Measurements from ENCODE around the gene UGT1A10.

Gene UGT1A10

GRCh38 chr2:233768076-233768475, 131.8 kb downstream of the UGT1A10 start:
- in situ Hi-C loops (cut with HindIII; ENCODE audit: low sequenced_read_pairs), result no loop called here
- TF ChIP-seq CTCF (IDR thresholded peaks at IDR 0.05; ENCODE audit: low read depth, low read length), result no peak
- DNase-seq (ENCODE audit: low read depth, low spot score), result no peak
- no peak overlapping the region for H3K4me3 ChIP-seq (ENCODE audit: low read depth, low read length)

- no peak overlapping the region for H3K4me3 ChIP-seq (ENCODE audit: low read depth, low read length)
- no peak for DNase-seq (ENCODE audit: low read depth, low spot score)
- in situ Hi-C loops (cut with HindIII; ENCODE audit: low sequenced_read_pairs), result no loop called here
- TF ChIP-seq CTCF (IDR thresholded peaks at IDR 0.05; ENCODE audit: low read depth, low read length), result no peak
These were observed 133.0 kb downstream of the UGT1A10 start for GRCh38 chr2:233769260-233769659.

- H3K4me3 ChIP-seq (ENCODE audit: low read depth, low read length), result no peak overlapping the region
- no peak for DNase-seq (ENCODE audit: low read depth, low spot score)
- in situ Hi-C loops (cut with HindIII; ENCODE audit: low sequenced_read_pairs), result no loop called here
- no peak for TF ChIP-seq CTCF (IDR thresholded peaks at IDR 0.05; ENCODE audit: low read depth, low read length)
These were observed 135.9 kb downstream of the UGT1A10 start for GRCh38 chr2:233772153-233772552.

- TF ChIP-seq CTCF (IDR thresholded peaks at IDR 0.05; ENCODE audit: low read depth, low read length), result no peak
- in situ Hi-C loops (cut with HindIII; ENCODE audit: low sequenced_read_pairs), result no loop called here
- DNase-seq (ENCODE audit: low read depth, low spot score), result no peak
These were observed 136.3 kb downstream of the UGT1A10 start for GRCh38 chr2:233772583-233772982.

GRCh38 chr2:233773854-233774253, 137.6 kb downstream of the UGT1A10 start:
- DNase-seq (ENCODE audit: low read depth, low spot score), result no peak
- H3K4me3 ChIP-seq (ENCODE audit: low read depth, low read length), result no peak overlapping the region
- TF ChIP-seq CTCF (IDR thresholded peaks at IDR 0.05; ENCODE audit: low read depth, low read length), result no peak
- in situ Hi-C loops (cut with HindIII; ENCODE audit: low sequenced_read_pairs), result no loop called here

More at GRCh38 chr2:233772583-233772982, 136.3 kb downstream of the UGT1A10 start:
- no peak overlapping the region for H3K4me3 ChIP-seq (ENCODE audit: low read depth, low read length)

GRCh38 chr2:233775414-233775813, 139.2 kb downstream of the UGT1A10 start:
- in situ Hi-C loops (cut with HindIII; ENCODE audit: low sequenced_read_pairs), result no loop called here
- no peak overlapping the region for H3K4me3 ChIP-seq (ENCODE audit: low read depth, low read length)
- TF ChIP-seq CTCF (IDR thresholded peaks at IDR 0.05; ENCODE audit: low read depth, low read length), result no peak
- DNase-seq (ENCODE audit: low read depth, low spot score), result no peak

- H3K4me3 ChIP-seq (ENCODE audit: low read depth, low read length), result no peak within 1 kb of the TSS
- TF ChIP-seq CTCF (IDR thresholded peaks at IDR 0.05; ENCODE audit: low read depth, low read length), result no peak
- in situ Hi-C loops (cut with HindIII; ENCODE audit: low sequenced_read_pairs), result no loop called here
- no peak for DNase-seq (ENCODE audit: low read depth, low spot score)
These were observed 141.8 kb downstream of the UGT1A10 start, which contains the start of gene MROH2A for GRCh38 chr2:233778030-233778429. Gene MROH2A, plus strand, starts transcription at chr2:233778330. Its CDS starts 1,029 bp downstream, at chr2:233779359.
